ENCODE results near the gene PLEKHG4. TPM values are rescaled to one million over a fixed set of nuclear protein-coding genes. Genes with fewer than 3 reads are reported as not detected.

Gene PLEKHG4
- total RNA-seq, 1 experiment from 2014 or later, result 32.7 TPM

- DNase-seq (ENCODE audit: unreplicated experiment), result peak; percentile 71
- peaks cover 48% of the 10 kb centered on the region for H3K4me1 Mint-ChIP-seq (ENCODE audit: insufficient read depth, unreplicated experiment)
- TF ChIP-seq, protein P1, sequence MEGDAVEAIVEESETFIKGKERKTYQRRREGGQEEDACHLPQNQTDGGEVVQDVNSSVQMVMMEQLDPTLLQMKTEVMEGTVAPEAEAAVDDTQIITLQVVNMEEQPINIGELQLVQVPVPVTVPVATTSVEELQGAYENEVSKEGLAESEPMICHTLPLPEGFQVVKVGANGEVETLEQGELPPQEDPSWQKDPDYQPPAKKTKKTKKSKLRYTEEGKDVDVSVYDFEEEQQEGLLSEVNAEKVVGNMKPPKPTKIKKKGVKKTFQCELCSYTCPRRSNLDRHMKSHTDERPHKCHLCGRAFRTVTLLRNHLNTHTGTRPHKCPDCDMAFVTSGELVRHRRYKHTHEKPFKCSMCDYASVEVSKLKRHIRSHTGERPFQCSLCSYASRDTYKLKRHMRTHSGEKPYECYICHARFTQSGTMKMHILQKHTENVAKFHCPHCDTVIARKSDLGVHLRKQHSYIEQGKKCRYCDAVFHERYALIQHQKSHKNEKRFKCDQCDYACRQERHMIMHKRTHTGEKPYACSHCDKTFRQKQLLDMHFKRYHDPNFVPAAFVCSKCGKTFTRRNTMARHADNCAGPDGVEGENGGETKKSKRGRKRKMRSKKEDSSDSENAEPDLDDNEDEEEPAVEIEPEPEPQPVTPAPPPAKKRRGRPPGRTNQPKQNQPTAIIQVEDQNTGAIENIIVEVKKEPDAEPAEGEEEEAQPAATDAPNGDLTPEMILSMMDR (IDR thresholded peaks at IDR 0.05; ENCODE audit: unreplicated experiment), result no peak
- intact Hi-C loops (cut with micrococcal nuclease), result loop anchor here (2.0 kb wide), 2 partner anchors 19 to 47 kb away; partner anchors contain the start of genes ELMO3 and TMEM208
- H3K4me3 Mint-ChIP-seq (ENCODE audit: unreplicated experiment), result peak overlapping the region; percentile 81
- H3K27ac Mint-ChIP-seq (ENCODE audit: low read depth, unreplicated experiment), result peak overlapping the region; percentile 75
- BruUV-seq (replicated peaks), result no TSS peak
- no peaks in the 10 kb centered on the region for H3K9me3 Mint-ChIP-seq (ENCODE audit: unreplicated experiment)
- CTCF ChIA-PET, result interaction anchor here (0.6 to 1.5 kb wide), 12 partner anchors 8 to 350 kb away, joined by 3 to 9 read pairs (median 4); partner anchors contain the start of genes ELMO3 and TMEM208
- POLR2A ChIA-PET, result interaction anchor here (0.6 to 3.7 kb wide), 17 partner anchors 10 to 349 kb away, joined by 3 to 45 read pairs (median 5); partner anchors contain the start of genes E2F4, ELMO3, EXOC3L1 and MATCAP1
- peaks cover 7% of the 10 kb centered on the region for H3K36me3 Mint-ChIP-seq (ENCODE audit: insufficient read depth, unreplicated experiment)
- peaks cover 18% of the 10 kb centered on the region for H3K27me3 Mint-ChIP-seq (ENCODE audit: insufficient read depth, unreplicated experiment)
Measured at GRCh38 chr16:67245674-67246080, 33.7 kb upstream of the PLEKHG4 start.

GRCh38 chr16:67246081-67246755 is 33.1 kb upstream of the PLEKHG4 start:
- Mint-ChIP-seq H3K4me1 (ENCODE audit: insufficient read depth, unreplicated experiment) (peaks cover 46% of the 10 kb centered on the region), H3K27me3 (ENCODE audit: insufficient read depth, unreplicated experiment) (peaks cover 18% of the 10 kb centered on the region), H3K27ac (ENCODE audit: low read depth, unreplicated experiment) (peak overlapping the region; percentile 75), H3K36me3 (ENCODE audit: insufficient read depth, unreplicated experiment) (peaks cover 4% of the 10 kb centered on the region), H3K4me3 (ENCODE audit: unreplicated experiment) (peak overlapping the region; percentile 81), H3K9me3 (ENCODE audit: unreplicated experiment) (no peaks in the 10 kb centered on the region)
- BruUV-seq (replicated peaks), result no TSS peak
- ChIA-PET CTCF (interaction anchor here (0.5 to 2.0 kb wide), 13 partner anchors 8 to 268 kb away, joined by 3 to 9 read pairs (median 4); partner anchors contain the start of gene TMEM208), POLR2A (interaction anchor here (0.6 to 3.7 kb wide), 29 partner anchors 10 to 1807 kb away, joined by 3 to 45 read pairs (median 3); partner anchors contain the start of genes ATP6V0D1, CES4A, CIAO2B and E2F4)
- peak; percentile 89 for DNase-seq (ENCODE audit: unreplicated experiment)
- intact Hi-C loops (cut with micrococcal nuclease), result loop anchor here (2.0 kb wide), 2 partner anchors 19 to 47 kb away; partner anchors contain the start of genes ELMO3 and TMEM208
- TF ChIP-seq, protein P1 (IDR thresholded peaks at IDR 0.05; ENCODE audit: unreplicated experiment), result peak; percentile 40

- intact Hi-C loops (cut with micrococcal nuclease), result loop anchor here (2.0 kb wide), 2 partner anchors 20 to 48 kb away; partner anchors contain the start of genes ELMO3 and TMEM208
- peaks cover 41% of the 10 kb centered on the region for H3K4me1 Mint-ChIP-seq (ENCODE audit: insufficient read depth, unreplicated experiment)
- no peaks in the 10 kb centered on the region for H3K36me3 Mint-ChIP-seq (ENCODE audit: insufficient read depth, unreplicated experiment)
- DNase-seq (ENCODE audit: unreplicated experiment), result no peak
- H3K27ac Mint-ChIP-seq (ENCODE audit: low read depth, unreplicated experiment), result peak overlapping the region; percentile 78
- ChIA-PET CTCF (interaction anchor here (0.5 to 2.0 kb wide), 11 partner anchors 9 to 268 kb away, joined by 3 to 9 read pairs (median 5); partner anchors contain the start of gene TMEM208), POLR2A (interaction anchor here (0.6 to 3.7 kb wide), 32 partner anchors 8 to 1806 kb away, joined by 3 to 45 read pairs (median 4); partner anchors contain the start of genes ATP6V0D1, CES4A, CIAO2B and E2F4)
- no TSS peak for BruUV-seq (replicated peaks)
- peak overlapping the region; percentile 81 for H3K4me3 Mint-ChIP-seq (ENCODE audit: unreplicated experiment)
- TF ChIP-seq, protein P1 (IDR thresholded peaks at IDR 0.05; ENCODE audit: unreplicated experiment), result no peak
- H3K9me3 Mint-ChIP-seq (ENCODE audit: unreplicated experiment), result no peaks in the 10 kb centered on the region
- H3K27me3 Mint-ChIP-seq (ENCODE audit: insufficient read depth, unreplicated experiment), result peaks cover 18% of the 10 kb centered on the region
Measured at GRCh38 chr16:67246756-67247191, 32.6 kb upstream of the PLEKHG4 start.

All from MCF 10A (cell line).